ENCODE measurements around the gene KCTD1.

DNA sequence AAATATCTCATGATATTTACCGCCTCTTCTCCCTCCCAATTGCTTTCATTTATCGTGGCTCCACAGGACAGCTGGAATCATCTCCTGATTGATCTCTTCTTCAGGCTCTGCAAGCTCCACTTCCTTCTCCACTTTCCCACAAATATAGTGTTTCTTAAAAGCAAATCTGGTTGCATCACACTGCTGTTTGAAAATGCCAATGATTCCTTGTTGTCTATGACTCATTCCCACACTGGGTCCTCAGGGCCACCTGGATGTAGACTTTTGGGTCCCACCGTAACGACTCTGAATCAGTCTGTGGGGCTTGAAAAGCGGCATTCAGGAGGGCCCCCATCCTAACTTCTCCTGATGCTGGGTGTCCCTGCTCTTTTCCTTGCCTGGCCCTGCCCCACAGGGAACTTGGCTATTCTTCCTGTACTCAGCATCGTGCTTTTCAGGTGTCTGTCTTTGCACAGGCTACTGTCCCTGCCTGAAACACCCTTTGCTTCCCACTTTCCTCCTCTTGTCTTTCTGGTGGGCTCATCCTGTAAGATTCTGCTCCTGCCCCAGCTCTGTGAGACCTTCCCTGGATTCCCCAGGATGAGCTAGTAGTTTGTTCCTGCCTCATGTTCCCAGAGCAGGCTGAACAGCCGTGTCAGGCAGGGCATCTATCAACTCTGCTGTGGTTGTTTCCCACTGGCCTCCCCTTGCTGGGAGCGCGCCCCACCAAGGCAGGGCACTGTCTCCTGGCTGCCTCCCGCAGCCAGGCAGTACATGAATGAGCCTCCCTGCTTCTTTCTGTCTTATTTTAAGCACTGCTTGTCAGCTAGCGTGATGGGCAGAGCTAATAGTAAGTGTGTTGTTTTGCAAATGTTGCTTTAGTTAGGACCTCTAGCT, 111.9 kb downstream of the KCTD1 start:
- TF ChIP-seq, protein P1, sequence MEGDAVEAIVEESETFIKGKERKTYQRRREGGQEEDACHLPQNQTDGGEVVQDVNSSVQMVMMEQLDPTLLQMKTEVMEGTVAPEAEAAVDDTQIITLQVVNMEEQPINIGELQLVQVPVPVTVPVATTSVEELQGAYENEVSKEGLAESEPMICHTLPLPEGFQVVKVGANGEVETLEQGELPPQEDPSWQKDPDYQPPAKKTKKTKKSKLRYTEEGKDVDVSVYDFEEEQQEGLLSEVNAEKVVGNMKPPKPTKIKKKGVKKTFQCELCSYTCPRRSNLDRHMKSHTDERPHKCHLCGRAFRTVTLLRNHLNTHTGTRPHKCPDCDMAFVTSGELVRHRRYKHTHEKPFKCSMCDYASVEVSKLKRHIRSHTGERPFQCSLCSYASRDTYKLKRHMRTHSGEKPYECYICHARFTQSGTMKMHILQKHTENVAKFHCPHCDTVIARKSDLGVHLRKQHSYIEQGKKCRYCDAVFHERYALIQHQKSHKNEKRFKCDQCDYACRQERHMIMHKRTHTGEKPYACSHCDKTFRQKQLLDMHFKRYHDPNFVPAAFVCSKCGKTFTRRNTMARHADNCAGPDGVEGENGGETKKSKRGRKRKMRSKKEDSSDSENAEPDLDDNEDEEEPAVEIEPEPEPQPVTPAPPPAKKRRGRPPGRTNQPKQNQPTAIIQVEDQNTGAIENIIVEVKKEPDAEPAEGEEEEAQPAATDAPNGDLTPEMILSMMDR (IDR thresholded peaks at IDR 0.05; ENCODE audit: low read depth, low read length, missing input control) = no peak
- TF ChIP-seq JUND (IDR thresholded peaks at IDR 0.05) (no peak), GABPA (IDR thresholded peaks at IDR 0.05 in 1 of 2, conservative IDR thresholded peaks at IDR 0.05 in 1 of 2) (no peak), YY1 (IDR thresholded peaks at IDR 0.05) (no peak), FOXA1 (IDR thresholded peaks at IDR 0.05) (no peak), TAF1 (conservative IDR thresholded peaks at IDR 0.05) (no peak)
- TF ChIP-seq, protein P2, sequence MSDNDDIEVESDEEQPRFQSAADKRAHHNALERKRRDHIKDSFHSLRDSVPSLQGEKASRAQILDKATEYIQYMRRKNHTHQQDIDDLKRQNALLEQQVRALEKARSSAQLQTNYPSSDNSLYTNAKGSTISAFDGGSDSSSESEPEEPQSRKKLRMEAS (IDR thresholded peaks at IDR 0.05) = no peak
